ENCODE data around the gene CD59. TPM values are rescaled to one million over a fixed set of nuclear protein-coding genes. Genes with fewer than 3 reads are reported as not detected.
"Not testable (repeated sequence)": the region's sequence is repeated elsewhere in the genome, so short reads cannot be mapped to it uniquely, and the experiment has no call there.

Gene CD59
- total RNA-seq, 4 donors from 2014 or later, result 476 to 717 (median 695) TPM

GRCh38 chr11:33713151-33713855 lies 22.9 kb downstream of the CD59 start:
- intact Hi-C loops (cut with DNase I; ENCODE audit: low total_unique reads) (no loop called here), in situ Hi-C loops (cut with MboI; ENCODE audit: low sequenced_read_pairs in 4 of 4) (no loop called here)
- Histone ChIP-seq H3K9me3 (no peaks in the 10 kb centered on the region), H3K4me1 (peaks cover 36 to 53% of the 10 kb centered on the region in 2 donors), H3K27ac (peak overlapping the region; percentile 67 to 99 (median 92)), H3K4me3 (no peak overlapping the region), H3K36me3 (peaks cover 2 to 84% of the 10 kb centered on the region in 2 donors), H3K27me3 (no peaks in the 10 kb centered on the region)
- DNase-seq, result no peak
- no peak for ATAC-seq
- no peak for TF ChIP-seq POLR2A (IDR thresholded peaks at IDR 0.05)
- TF ChIP-seq CTCF (IDR thresholded peaks at IDR 0.05 in 4 of 5, conservative IDR thresholded peaks at IDR 0.05 in 1 of 5), result no peak

- no peak for TF ChIP-seq POLR2A (IDR thresholded peaks at IDR 0.05)
- intact Hi-C loops (cut with DNase I; ENCODE audit: low total_unique reads) (no loop called here), in situ Hi-C loops (cut with MboI; ENCODE audit: low sequenced_read_pairs in 4 of 4) (no loop called here)
- ATAC-seq (no peak), DNase-seq (no peak)
- no peak overlapping the region for H3K4me3 ChIP-seq
- peaks cover 36 to 52% of the 10 kb centered on the region in 2 donors for H3K4me1 ChIP-seq
- H3K36me3 ChIP-seq, result peaks cover 2 to 78% of the 10 kb centered on the region in 2 donors
- no peaks in the 10 kb centered on the region for H3K27me3 ChIP-seq
- H3K27ac ChIP-seq, result peak overlapping the region in 3 of 4 donors; percentile 92 to 99 (median 92)
- H3K9me3 ChIP-seq, result no peaks in the 10 kb centered on the region
Observed at GRCh38 chr11:33712436-33712835, 23.8 kb downstream of the CD59 start.

GRCh38 chr11:33709466-33709865 lies 26.8 kb downstream of the CD59 start:
- peaks cover 50 to 55% of the 10 kb centered on the region in 2 donors for H3K4me1 ChIP-seq
- peak overlapping the region; percentile 84 to 99 (median 85) for H3K27ac ChIP-seq
- in situ Hi-C loops (cut with MboI; ENCODE audit: low sequenced_read_pairs in 4 of 4) (no loop called here), intact Hi-C loops (cut with DNase I; ENCODE audit: low total_unique reads) (loop anchor here (10.0 kb wide), 3 partner anchors 455 to 725 kb away; partner anchors contain the start of genes CAT and HIPK3)
- no peaks in the 10 kb centered on the region for H3K27me3 ChIP-seq
- no peak overlapping the region for H3K4me3 ChIP-seq
- ATAC-seq, result peak; percentile 28 to 53
- peak; percentile 72 to 73 for DNase-seq
- no peaks in the 10 kb centered on the region for H3K9me3 ChIP-seq
- H3K36me3 ChIP-seq, result peaks cover 2 to 55% of the 10 kb centered on the region in 2 donors
- TF ChIP-seq CTCF (IDR thresholded peaks at IDR 0.05 in 4 of 5, conservative IDR thresholded peaks at IDR 0.05 in 1 of 5), result no peak
- no peak for TF ChIP-seq POLR2A (IDR thresholded peaks at IDR 0.05)

- DNase-seq, result no peak
- no peak overlapping the region for H3K4me3 ChIP-seq
- peaks cover 55 to 60% of the 10 kb centered on the region in 2 donors for H3K4me1 ChIP-seq
- in situ Hi-C loops (cut with MboI; ENCODE audit: low sequenced_read_pairs in 4 of 4) (no loop called here), intact Hi-C loops (cut with DNase I; ENCODE audit: low total_unique reads) (loop anchor here (10.0 kb wide), 3 partner anchors 454 to 726 kb away; partner anchors contain the start of genes CAT and HIPK3)
- H3K36me3 ChIP-seq, result peaks cover 2 to 50% of the 10 kb centered on the region in 2 donors
- peak overlapping the region; percentile 84 to 99 (median 85) for H3K27ac ChIP-seq
- H3K27me3 ChIP-seq, result no peaks in the 10 kb centered on the region
- TF ChIP-seq CTCF (IDR thresholded peaks at IDR 0.05 in 4 of 5, conservative IDR thresholded peaks at IDR 0.05 in 1 of 5) (no peak), POLR2A (IDR thresholded peaks at IDR 0.05) (no peak)
- ATAC-seq, result no peak
- H3K9me3 ChIP-seq, result no peaks in the 10 kb centered on the region
Observed at GRCh38 chr11:33708985-33709384, 27.2 kb downstream of the CD59 start.

GRCh38 chr11:33707831-33708230 lies 28.4 kb downstream of the CD59 start:
- in situ Hi-C loops (cut with MboI; ENCODE audit: low sequenced_read_pairs in 4 of 4), result not testable (repeated sequence)

More at GRCh38 chr11:33707831-33708230, 28.4 kb downstream of the CD59 start:
- peak; percentile 74 to 83 for DNase-seq
- Histone ChIP-seq H3K36me3 (peaks cover 2 to 39% of the 10 kb centered on the region in 2 donors), H3K27ac (peak overlapping the region; percentile 84 to 99 (median 85)), H3K4me1 (peaks cover 64 to 70% of the 10 kb centered on the region in 2 donors)
- intact Hi-C loops (cut with DNase I; ENCODE audit: low total_unique reads), result loop anchor here (10.0 kb wide), 3 partner anchors 453 to 727 kb away; partner anchors contain the start of genes CAT and HIPK3
- not testable (repeated sequence) for H3K4me3 ChIP-seq, H3K27me3 ChIP-seq, H3K9me3 ChIP-seq
- peak; percentile 78 to 79 for ATAC-seq
